HG03159 (cell line): ENCODE measurements around the gene ZNF629.

Experiments used
- ATAC-seq: cut with Tn5 transposase; IDR thresholded peaks from one replicate; pipeline ENCODE4 v1.9.1; 2021; ENCODE audit warnings: mild to moderate bottlenecking, moderate library complexity; ENCODE audit not compliant: unreplicated experiment

Gene ZNF629

GRCh38 chr16:30786115-30786935 is 680 bp downstream of the ZNF629 start:
- no peak for ATAC-seq

GRCh38 chr16:30785126-30786106 is 1.6 kb downstream of the ZNF629 start:
- ATAC-seq, result no peak

- ATAC-seq, result no peak
These were observed 2.8 kb downstream of the ZNF629 start for GRCh38 chr16:30784215-30784614.

- no peak for ATAC-seq
These were observed 3.5 kb downstream of the ZNF629 start for GRCh38 chr16:30783280-30784109.

- ATAC-seq, result no peak
These were observed 4.3 kb downstream of the ZNF629 start for GRCh38 chr16:30782486-30783279.

GRCh38 chr16:30780549-30780948 is 6.5 kb downstream of the ZNF629 start:
- no peak for ATAC-seq

- no peak for ATAC-seq
These were observed 7.0 kb downstream of the ZNF629 start for GRCh38 chr16:30780021-30780420.

GRCh38 chr16:30779596-30779995 is 7.4 kb downstream of the ZNF629 start:
- ATAC-seq, result no peak

GRCh38 chr16:30778549-30779244 is 8.3 kb downstream of the ZNF629 start:
- no peak for ATAC-seq

- ATAC-seq, result no peak
These were observed 9.3 kb downstream of the ZNF629 start for GRCh38 chr16:30777591-30778297.

- no peak for ATAC-seq
These were observed 11.4 kb downstream of the ZNF629 start for GRCh38 chr16:30775392-30776188.

GRCh38 chr16:30775131-30775391 is 11.9 kb downstream of the ZNF629 start:
- no peak for ATAC-seq

GRCh38 chr16:30774367-30775130 is 12.5 kb downstream of the ZNF629 start:
- no peak for ATAC-seq

- ATAC-seq, result no peak
These were observed 13.2 kb downstream of the ZNF629 start for GRCh38 chr16:30773826-30774225.

GRCh38 chr16:30771726-30772125 is 15.3 kb downstream of the ZNF629 start:
- ATAC-seq, result no peak

- no peak for ATAC-seq
These were observed 17.5 kb downstream of the ZNF629 start for GRCh38 chr16:30769379-30770089.
